Loucy (cell line): ENCODE results near the gene CREG2.
"Not testable (repeated sequence)": the region's sequence is repeated elsewhere in the genome, so short reads cannot be mapped to it uniquely, and the experiment has no call there.

ENCODE experiments used
- H2AFZ ChIP-seq: fragments of 200-600 bp; sonication (generic); 2 replicates; pipeline ENCODE4 v1.6.0; 2016; ENCODE audit warnings: antibody characterized with exemption, mild to moderate bottlenecking, low read length, moderate library complexity
- H3F3A ChIP-seq: fragments of 200-600 bp; 2 replicates; pipeline ENCODE4 v1.6.0; 2016; ENCODE audit warnings: antibody characterized with exemption, low read depth, mild to moderate bottlenecking
- H3K27me3 ChIP-seq: fragments of 200-600 bp; sonication (generic); 2 replicates; pipeline ENCODE4 v1.6.1; 2014; ENCODE audit warnings: low read length, mild to moderate bottlenecking; ENCODE audit not compliant: insufficient read depth, poor library complexity, severe bottlenecking
- H3K36me3 ChIP-seq: fragments of 200-600 bp; sonication (generic); 2 replicates; pipeline ENCODE4 v1.6.1; 2016; ENCODE audit warnings: low read length; ENCODE audit not compliant: insufficient read depth
- H3K4me1 ChIP-seq: fragments of 200-600 bp; sonication (generic); 2 replicates; pipeline ENCODE4 v1.5.1; 2014; ENCODE audit warnings: low read length, mild to moderate bottlenecking; ENCODE audit not compliant: insufficient read depth, poor library complexity, severe bottlenecking
- H3K4me2 ChIP-seq: fragments of 200-600 bp; sonication (generic); 2 replicates; pipeline ENCODE4 v1.6.0; 2014; ENCODE audit warnings: antibody characterized with exemption, low read length, low read depth, mild to moderate bottlenecking; ENCODE audit not compliant: poor library complexity, severe bottlenecking
- H3K4me3 ChIP-seq: fragments of 200-600 bp; sonication (generic); 2 replicates; pipeline ENCODE4 v1.5.1; 2014; ENCODE audit warnings: low read length, mild to moderate bottlenecking, mixed read lengths; ENCODE audit not compliant: poor library complexity, severe bottlenecking
- H3K79me2 ChIP-seq: fragments of 200-600 bp; sonication (generic); 2 replicates; pipeline ENCODE4 v1.6.1; 2014; ENCODE audit warnings: low read length; ENCODE audit not compliant: insufficient read depth
- H3K9ac ChIP-seq: fragments of 200-600 bp; sonication (generic); 2 replicates; pipeline ENCODE4 v1.6.0; 2014; ENCODE audit warnings: mild to moderate bottlenecking, low read depth, low read length, moderate library complexity; ENCODE audit not compliant: poor library complexity, severe bottlenecking
- H3K9me2 ChIP-seq: fragments of 200-600 bp; sonication (generic); replicated peaks from 2 replicates; pipeline ENCODE4 v1.6.1; 2016; ENCODE audit warnings: low read depth, low read length, mixed read lengths
- H3K9me3 ChIP-seq: fragments of 200-600 bp; sonication (generic); 2 replicates; pipeline ENCODE4 v1.6.1; 2014; ENCODE audit warnings: mild to moderate bottlenecking, antibody characterized with exemption, low read length, low read depth; ENCODE audit not compliant: insufficient read depth
- H4K20me1 ChIP-seq: fragments of 200-600 bp; sonication (generic); 2 replicates; pipeline ENCODE4 v1.6.0; 2014; ENCODE audit warnings: antibody characterized with exemption, low read length, mild to moderate bottlenecking; ENCODE audit not compliant: insufficient read depth, poor library complexity, severe bottlenecking
- CTCF ChIP-seq: fragments of 200-600 bp; sonication (generic); conservative IDR thresholded peaks from 2 replicates; pipeline ENCODE4 v1.5.1; 2014; ENCODE audit warnings: mild to moderate bottlenecking, antibody characterized with exemption, low read length
- EZH2phosphoT487 ChIP-seq: fragments of 200-600 bp; IDR thresholded peaks from 2 replicates; pipeline ENCODE4 v1.6.1; 2018; ENCODE audit warnings: antibody characterized with exemption, mild to moderate bottlenecking, moderate library complexity, borderline replicate concordance

Gene CREG2

GRCh38 chr2:101356055-101356454, 31.2 kb downstream of the CREG2 start:
- Histone ChIP-seq H3K4me3 (no peak overlapping the region), H3K4me1 (no peaks in the 10 kb centered on the region), H4K20me1 (no peaks in the 10 kb centered on the region), H3F3A (no peaks in the 10 kb centered on the region), H3K79me2 (no peaks in the 10 kb centered on the region), H3K9me3 (no peaks in the 10 kb centered on the region), H3K27me3 (no peaks in the 10 kb centered on the region), H2AFZ (no peak overlapping the region), H3K36me3 (no peaks in the 10 kb centered on the region), H3K4me2 (no peak overlapping the region), H3K9ac (no peak overlapping the region), H3K9me2 (no peaks in the 10 kb centered on the region)
- no peak for TF ChIP-seq CTCF
- TF ChIP-seq EZH2phosphoT487: no peak

- Histone ChIP-seq H3K9ac (no peak overlapping the region), H3K27me3 (no peaks in the 10 kb centered on the region), H3K36me3 (no peaks in the 10 kb centered on the region), H2AFZ (no peak overlapping the region), H3F3A (no peaks in the 10 kb centered on the region), H3K9me3 (no peaks in the 10 kb centered on the region), H3K4me3 (no peak overlapping the region), H4K20me1 (no peaks in the 10 kb centered on the region), H3K4me1 (no peaks in the 10 kb centered on the region), H3K79me2 (no peaks in the 10 kb centered on the region), H3K4me2 (no peak overlapping the region), H3K9me2 (no peaks in the 10 kb centered on the region)
- no peak for TF ChIP-seq EZH2phosphoT487
- TF ChIP-seq CTCF: no peak
These were observed 31.8 kb downstream of the CREG2 start for GRCh38 chr2:101355401-101356054.

- Histone ChIP-seq H3K9me2 (no peaks in the 10 kb centered on the region), H3K27me3 (no peaks in the 10 kb centered on the region), H3F3A (no peaks in the 10 kb centered on the region), H3K79me2 (no peaks in the 10 kb centered on the region), H2AFZ (no peak overlapping the region), H4K20me1 (no peaks in the 10 kb centered on the region), H3K9me3 (no peaks in the 10 kb centered on the region), H3K9ac (no peak overlapping the region), H3K4me1 (no peaks in the 10 kb centered on the region), H3K4me3 (no peak overlapping the region), H3K4me2 (no peak overlapping the region), H3K36me3 (no peaks in the 10 kb centered on the region)
- no peak for TF ChIP-seq EZH2phosphoT487
These were observed 32.6 kb downstream of the CREG2 start for GRCh38 chr2:101354420-101355311.

GRCh38 chr2:101352631-101353030, 34.7 kb downstream of the CREG2 start:
- H3F3A ChIP-seq, H3K4me2 ChIP-seq, H2AFZ ChIP-seq, H4K20me1 ChIP-seq, H3K4me3 ChIP-seq, H3K79me2 ChIP-seq, H3K9ac ChIP-seq, H3K36me3 ChIP-seq, H3K4me1 ChIP-seq, H3K9me3 ChIP-seq, H3K9me2 ChIP-seq, H3K27me3 ChIP-seq: not testable (repeated sequence)
